CD4-positive, alpha-beta T cell treated with Interleukin-17A for 4 hours (primary cell): ENCODE data around the gene COA4.
"Not testable (repeated sequence)": the region's sequence is repeated elsewhere in the genome, so short reads cannot be mapped to it uniquely, and the experiment has no call there.

ENCODE experiments used
- DNase-seq: peaks from one replicate; pipeline ENCODE4 v3.0.0-alpha.2; 2020; ENCODE audit warnings: mixed read lengths

The COA4 gene

DNA sequence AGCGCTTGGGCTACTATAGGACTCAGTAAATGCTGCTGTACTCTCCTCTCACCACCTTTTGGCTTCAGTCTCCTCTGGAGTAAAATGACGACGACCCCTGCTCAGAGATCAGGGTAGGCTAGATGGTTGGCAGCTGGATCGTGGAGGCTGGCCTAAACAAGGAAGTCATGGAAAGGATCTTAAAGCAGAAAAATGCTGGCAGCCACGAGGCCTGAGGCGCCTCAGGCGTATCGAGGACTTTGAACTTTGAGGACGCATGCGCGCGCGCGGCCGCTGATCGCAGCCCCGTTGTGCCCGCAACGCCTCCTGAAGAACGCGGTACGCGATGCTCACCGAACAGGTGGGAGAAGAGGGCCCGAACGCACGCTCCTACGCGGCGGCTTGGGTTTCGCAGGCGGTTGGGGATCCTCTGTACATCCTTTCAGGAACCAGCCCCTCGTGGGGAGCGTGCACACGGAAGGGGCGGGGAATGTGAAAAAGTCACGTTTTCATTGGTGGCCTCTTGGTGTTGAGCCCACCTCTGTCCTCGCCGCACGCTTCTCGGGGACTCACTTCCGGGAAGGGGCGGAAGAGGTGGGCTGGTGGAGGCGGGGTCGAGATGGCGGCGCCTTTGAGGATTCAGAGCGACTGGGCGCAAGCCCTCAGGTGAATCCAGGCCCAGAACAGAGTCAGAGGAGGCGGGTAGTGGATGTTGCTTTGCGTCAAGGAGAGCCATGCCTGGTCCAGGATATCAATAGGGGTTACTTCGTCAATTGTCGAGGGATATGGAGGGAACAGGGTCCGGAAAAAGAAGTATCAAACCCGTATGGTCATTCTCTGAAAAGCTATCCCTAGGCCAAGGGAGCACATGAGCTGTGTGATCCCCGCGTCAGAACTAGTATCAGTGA lies at the start of gene COA4, which contains the start of gene PAAF1:
COA4 (minus strand) TSS at position 423 of the 887 bp plus-strand sequence. CDS start 3,468 bp downstream, outside the sequence.
PAAF1 (plus strand) TSS at position 576 of the 887 bp plus-strand sequence; CDS start at position 599, 23 bp downstream.
- DNase-seq, result peak; percentile 95

DNA sequence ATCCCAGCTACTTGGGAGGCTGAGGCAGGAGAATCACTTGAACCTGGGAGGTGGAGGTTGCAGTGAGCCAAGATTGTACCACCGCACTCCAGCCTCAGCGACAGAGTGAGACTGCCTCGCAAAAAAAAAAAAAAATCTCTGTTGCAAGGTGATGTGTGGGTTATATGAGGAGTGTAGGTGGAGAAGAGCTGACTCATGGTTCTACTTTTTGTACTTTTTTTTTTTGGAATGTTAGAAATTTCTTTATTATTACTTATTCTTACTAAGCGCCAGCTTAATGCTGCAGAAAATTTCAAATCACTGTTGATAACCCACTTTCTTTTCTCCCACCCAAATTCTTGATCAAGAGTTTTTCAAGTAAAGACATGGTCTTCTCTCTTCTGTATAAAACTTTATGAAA lies 44.5 kb upstream of the COA4 start:
- DNase-seq, result no peak

DNA sequence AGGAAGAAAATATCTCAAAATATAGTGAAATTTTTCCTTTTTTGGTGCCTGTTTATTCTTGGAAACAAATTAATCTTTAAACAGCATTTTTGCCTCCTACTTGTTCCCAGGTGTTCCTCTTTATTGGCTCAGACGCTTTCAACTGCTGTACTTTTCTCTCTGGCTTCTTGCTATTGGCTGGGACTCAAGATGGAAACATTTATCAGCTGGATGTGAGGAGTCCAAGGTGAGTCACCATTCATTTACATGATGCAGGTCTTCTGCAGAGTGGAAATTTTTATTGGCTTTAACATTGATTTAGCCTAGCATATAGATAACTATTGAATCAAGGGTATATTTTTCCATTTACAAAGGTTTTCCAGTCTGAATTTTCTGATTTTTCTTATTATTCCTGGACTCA lies 39.8 kb upstream of the COA4 start:
- no peak for DNase-seq

DNA sequence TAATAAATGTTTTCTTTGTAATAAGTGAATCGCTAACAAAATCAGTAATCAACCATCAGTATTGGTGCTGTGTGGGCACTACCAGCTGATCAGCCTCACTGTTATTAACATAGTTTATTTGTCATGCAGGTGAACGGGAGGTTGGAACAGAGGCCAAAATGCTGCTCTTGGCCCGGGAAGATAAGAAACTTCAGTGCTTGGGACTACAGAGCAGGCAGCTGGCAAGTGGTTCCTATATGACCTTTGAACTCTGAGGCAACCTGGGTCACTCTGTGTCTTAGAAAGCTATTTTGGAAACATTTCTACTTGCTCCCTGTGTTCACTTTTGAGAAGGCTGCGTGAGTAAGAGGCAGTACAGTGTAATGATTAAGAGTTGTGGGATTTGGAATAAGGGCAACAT lies 37.6 kb upstream of the COA4 start:
- no peak for DNase-seq

DNA sequence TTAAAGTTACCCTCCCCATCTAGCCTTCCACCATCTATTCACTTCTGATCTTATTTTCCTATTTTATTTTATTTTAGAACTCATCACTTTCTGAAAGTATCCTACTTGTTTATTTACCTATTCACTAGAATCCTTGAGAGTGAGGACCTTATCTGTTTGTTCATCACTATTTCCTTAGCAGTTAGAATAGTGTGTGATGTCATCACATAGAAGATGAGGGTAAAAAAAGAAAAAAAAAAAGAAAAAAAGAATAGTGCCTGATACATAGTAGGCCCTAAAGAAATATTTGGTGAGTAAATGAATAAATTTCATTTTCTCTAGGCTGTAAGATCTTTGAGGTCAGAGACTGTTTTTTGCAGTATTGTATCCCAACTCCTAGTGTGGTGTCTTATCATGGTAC lies 36.8 kb upstream of the COA4 start:
- DNase-seq, result no peak

DNA sequence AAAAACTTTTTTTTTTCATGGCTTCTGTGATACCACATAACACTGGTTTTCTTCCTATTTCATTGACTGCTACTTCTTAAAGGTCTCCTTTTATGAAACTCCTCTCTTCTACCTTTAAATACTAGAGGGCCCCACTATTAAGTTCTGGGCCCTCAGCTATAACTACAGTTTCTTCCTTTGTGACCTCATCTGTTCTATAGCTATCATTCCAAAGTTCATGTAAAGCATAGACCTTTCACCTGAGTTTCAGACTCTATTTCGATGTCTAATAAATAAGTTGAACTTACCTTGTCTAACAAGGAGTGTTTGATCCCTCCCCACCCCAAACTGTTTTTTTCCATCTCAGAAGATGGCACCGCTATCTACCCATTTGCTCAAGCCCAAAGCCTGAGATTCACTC lies 35.4 kb upstream of the COA4 start:
- DNase-seq, result no peak

DNA sequence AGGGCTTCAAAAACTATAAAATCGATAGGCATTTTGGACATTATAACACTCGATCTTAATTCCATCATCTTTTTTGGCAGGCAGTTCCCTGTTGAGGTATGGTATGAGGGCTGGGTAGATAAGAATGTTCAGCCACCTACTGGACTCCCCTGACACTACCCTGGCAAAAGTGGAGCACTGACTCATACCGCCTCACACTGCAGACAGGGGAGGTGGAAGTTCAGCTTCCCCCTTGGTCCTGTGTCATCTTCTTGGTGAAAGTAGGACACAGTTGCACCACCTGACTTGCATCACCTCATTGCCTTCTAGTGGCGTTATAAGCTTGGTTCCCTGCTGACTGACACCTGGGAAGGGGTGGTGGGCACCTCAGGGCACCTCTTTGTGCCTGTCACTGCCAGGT lies 30.5 kb upstream of the COA4 start:
- DNase-seq, result no peak

DNA sequence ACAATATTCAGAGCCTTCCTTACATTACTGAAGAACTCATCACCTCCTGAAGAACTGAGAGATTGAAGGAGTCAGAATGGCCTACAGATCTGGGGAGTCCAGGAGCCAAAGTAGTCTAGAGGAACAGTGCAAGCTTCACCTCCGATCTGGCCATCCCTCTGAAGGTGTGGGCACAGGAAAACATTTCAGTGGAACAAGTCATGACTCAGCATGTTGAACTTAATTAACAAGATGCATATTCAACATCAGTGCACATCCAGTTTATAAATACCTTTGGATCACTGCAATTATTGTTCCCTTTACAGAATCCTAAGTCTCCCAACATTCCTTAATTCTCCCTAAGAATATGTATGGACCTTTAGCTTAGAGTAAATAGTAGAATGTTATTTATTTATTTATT lies 25.7 kb upstream of the COA4 start:
- DNase-seq, result no peak

DNA sequence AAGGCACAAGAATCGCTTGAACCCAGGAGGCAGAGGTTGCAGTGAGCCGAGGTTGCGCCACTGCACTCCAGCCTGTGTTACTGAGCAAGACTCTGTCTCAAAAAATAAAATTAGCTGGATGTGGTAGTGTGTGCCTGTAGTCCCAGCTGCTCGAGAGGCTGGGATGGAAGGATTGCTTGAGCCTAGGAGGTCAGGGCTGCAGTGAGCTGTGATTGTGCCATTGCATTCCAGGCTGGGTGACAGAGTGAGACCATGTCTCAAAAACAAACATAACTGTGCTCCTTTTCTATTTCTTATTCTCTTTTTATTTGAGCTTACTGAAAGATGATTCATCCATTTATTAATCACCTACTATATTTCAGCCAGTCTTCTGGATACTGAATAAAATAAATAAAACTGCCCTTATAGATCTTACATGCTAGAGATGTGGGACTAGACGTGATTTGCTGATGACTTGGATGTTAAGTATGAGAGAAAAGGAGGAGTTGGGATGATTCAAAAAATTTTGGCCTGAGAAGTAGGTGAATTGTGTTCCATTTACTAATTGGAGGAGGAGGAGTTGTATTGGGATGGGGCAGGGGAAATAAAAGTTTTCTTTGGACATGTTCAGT lies 18.2 kb upstream of the COA4 start:
- no peak for DNase-seq

DNA sequence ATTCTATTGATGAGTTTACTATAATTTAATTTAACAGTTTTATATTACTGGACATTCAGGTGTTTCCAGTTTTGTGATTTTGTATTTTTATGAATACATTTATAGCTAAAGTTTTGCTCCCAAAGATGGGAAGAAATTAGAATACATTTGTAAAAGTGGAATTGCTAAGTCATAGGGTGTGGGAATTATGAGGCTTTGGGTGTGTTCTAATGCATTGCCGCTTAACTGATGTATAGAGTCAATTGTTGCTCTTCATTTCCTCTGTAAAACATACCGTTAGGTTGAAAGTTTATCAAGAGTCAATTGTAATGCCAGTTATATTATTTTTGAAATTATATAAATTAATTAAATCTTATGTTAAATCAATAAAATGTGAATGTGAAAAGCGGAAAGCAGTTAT lies 16.4 kb upstream of the COA4 start:
- DNase-seq, result no peak

DNA sequence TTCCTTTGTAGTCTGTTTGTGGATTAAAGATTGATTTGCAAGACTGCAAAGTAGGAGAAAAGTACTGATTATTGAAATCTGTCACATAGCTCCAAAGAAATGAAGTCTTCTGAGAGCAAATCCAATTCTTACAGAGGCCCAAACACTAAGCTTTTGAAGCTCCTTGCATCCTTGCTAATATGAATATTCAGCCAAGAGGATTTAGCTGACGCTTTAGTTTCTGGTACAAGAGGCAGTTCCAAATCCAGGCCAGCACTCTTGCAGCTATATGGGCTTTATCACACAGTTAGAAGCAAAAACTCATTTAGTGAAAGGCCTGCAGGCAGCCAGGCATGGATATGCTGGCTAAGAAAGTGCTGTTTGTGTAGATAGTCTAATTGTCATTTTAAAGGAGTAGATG lies 12.9 kb upstream of the COA4 start:
- no peak for DNase-seq

DNA sequence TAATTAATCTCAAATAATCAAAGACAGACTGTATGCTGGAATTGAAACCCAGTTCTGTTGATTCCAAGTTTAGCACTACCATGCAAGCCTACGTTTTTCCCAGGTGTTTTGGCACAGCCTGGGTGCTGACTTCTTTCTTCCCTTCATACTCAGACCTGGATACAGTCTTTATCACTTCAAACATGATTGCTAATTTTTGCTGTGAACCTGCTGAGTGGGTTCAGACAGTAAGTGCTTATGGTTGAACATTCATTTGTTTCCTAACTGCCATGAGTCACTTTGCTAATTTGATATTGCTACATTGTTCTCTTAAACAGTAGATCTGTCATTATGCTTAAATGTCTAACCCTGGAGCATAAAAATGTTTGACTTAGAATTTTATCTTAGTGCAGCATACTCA lies 12.4 kb upstream of the COA4 start:
- no peak for DNase-seq

DNA sequence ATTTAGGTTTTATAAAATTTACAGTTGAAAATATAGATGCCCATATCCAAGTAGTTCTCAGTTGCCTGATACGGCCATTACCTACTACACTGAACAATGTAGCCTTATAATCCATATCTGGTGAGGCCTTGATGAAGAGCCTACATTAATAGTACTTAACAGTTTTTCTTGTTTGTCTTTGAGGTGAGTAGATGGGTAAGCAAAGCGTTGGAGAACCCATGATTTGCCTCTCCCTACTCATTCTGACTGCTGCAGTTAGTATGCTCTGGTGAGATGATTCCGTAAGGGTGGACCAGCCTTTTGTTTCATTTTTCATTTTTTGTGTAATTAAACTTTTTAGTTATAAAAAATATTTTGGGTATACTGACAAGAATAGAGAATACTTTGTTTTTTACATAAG lies 11.6 kb upstream of the COA4 start:
- DNase-seq, result no peak

DNA sequence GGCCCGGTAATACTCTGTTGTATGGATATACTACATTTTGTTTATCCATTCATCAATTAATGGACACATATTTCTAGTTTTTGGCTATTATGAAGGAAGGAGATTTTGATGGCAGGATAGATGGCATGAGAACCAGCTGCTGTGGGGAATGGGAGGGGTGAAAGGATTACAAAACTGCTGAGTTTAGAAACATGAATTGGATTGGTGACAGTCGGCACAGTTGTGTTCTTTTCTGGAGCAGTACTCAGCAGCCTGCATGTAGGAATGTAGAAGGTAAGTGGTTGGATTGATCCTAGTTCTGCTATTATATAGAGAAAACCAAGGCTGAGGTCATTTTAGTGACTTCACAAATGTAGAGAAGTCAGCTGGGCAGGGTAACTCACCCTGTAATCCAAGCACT lies 7.2 kb upstream of the COA4 start:
- no peak for DNase-seq

DNA sequence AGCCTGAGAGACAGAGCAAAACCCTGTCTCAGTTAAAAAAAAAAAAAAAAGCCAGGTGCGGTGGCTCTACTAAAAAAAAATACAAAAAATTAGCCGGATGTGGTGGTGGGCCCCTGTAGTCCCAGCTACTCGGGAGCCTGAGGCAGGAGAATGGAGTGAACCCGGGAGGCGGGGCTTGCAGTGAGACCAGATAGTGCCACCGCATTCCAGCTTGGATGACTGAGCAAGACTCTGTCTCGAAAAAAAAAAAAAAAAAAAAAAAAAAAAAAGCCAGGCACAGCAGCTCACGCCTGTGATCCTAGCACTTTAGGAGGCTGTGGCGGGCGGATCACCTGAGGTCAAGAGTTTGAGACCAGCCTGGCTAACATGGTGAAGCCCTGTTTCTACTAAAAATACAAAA lies 3.8 kb upstream of the COA4 start:
- not testable (repeated sequence) for DNase-seq

DNA sequence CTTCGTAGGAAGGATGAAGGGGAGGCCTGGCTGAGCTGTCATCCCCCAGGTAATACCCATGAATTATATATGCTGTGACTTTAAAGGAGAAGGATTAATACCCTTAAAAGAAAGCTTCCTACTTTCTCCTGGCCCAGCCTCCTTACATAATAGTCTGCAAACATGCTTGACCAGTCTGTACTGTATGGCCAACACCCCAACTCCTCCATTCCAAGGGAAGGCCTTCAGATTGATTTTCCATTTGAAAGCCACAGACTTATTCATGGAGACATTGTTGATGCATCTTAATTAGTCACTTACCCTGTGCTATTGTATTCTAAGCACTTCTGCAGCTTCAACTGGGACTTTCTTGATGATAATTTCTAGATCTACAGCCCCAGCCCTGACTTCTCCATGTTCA lies 2.1 kb upstream of the COA4 start:
- no peak for DNase-seq

DNA sequence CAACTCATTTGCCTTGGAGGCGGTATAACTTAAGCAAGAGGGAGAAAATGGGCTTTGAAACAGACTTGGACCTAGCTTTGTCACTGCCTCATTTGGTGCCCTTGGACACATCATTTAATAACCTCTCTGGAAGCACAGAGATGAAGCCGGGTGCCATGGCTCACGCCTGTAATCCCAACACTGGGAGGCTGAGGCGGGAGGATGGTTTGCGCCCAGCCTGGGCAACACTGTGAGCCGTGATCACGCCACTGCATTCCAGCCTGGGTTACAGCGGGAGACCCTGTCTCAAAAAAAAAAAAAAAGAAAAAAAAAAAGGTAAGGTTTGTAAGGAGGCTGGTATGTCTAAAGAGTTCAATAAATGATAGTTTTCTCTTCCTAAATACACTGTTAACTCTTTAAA lies 806 bp downstream of the COA4 start:
- no peak for DNase-seq

DNA sequence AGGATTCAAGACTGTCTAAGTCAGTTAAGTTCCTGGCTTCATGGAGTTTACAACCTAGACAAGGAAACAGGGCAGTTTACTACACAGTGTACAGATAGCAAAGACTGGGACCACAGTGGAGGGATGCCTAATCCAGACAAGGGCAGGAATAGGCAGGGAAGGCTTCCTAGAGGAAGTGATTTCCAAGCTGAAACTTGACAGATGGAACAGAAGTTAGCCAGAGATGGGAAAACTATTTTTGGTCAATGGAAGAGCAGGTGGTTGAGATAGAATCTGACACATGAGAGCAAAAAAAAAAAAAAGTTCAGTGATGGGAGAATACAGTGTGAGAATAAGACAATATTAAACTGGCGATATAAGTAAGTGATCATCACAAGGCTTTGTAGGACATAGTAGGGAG lies 1.3 kb downstream of the COA4 start:
- DNase-seq, result no peak

DNA sequence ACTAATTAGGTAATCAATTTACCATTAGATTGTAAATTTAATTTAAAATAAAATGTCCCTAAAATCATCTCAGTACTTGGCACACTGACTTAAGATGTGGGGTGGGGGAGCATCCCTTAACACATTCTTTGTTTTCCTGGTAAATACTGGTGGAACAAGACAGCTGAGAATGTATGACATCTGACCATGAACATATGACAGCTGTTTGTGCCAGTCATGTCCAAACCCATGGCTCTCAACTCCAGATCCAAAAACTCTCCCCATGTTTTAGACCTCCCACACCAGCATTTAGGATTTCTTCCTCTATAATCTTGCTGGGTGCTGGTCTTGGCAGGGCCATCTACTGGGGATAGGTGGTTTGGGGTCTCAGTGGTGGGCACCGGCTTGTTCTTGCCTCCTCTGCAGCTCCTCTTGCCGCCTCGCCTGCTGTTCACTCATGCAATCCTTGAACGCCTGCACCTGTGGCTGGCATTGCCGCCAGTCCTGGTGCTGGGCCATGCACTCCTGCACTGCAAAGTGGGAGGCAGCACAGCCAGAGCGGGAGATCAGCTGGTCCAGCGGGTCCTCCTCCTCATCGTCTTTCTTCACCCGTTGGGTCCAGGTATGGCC lies 3.8 kb downstream of the COA4 start:
- no peak for DNase-seq

DNA sequence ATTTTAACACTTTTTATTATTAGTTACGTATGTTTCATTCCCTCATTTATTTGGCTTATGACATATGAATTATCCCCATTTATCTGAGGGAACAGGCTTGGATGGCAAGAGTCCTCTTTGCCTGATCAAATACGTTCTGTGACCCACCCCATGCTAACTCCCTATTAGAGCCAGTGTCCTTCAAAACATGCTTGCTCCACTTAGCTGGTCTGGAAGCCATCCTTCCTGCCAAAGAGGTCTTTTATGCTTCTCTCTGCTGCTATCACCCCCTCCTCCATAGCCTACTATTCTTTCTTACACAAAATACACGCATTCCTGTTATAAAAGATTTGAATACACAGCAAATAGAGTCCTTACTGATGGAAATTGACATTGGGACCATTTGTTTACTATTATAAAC lies 6.4 kb downstream of the COA4 start:
- DNase-seq, result no peak

DNA sequence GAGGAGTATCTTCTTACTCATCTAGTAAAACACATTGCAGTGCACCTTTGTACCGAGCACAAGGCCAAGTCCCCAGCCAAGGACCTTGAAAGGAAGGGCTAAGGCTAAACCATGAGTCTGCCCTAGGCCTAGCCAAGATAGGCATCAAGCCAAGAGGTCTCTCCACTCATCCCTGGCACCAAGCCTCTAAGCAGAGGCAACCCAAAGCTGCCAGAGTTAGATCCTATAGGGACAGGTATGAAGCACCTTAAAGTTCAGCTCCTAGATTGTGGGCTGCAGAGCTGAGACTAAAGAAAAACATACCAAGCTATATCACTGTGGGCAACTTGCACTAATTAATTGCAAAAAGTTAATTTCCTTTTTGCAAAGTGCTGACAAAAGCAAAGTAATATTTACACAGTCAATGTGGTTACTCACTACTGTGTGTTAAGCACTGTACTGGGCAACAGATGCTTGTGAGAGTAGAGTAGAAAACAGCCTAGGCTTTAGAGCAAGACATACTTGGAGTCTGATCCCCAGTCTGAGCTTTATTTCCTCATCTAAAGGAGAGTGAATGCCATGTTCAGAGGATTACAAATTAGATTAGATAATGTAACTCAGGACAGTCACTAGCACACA lies 7.2 kb downstream of the COA4 start:
- DNase-seq, result no peak

DNA sequence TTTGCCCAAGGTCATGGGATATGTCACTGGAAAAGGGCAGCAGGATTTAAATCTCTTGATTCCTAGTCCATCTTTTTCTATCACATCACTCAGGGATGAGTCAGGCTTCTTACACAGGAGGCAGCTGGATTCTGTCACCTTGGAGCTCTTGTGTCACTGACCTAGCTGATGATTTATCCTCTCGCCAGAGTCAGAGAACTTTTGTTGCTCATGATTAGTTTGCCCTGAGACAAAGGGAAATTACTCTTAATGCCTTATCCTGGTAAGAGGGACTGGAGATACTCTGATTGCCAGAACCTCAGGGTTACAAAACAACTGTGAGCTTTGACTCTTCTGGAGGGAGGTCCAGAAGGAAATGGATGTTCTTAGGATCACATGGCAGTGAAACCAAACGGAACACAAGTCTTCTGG lies 10.1 kb downstream of the COA4 start:
- DNase-seq, result no peak

DNA sequence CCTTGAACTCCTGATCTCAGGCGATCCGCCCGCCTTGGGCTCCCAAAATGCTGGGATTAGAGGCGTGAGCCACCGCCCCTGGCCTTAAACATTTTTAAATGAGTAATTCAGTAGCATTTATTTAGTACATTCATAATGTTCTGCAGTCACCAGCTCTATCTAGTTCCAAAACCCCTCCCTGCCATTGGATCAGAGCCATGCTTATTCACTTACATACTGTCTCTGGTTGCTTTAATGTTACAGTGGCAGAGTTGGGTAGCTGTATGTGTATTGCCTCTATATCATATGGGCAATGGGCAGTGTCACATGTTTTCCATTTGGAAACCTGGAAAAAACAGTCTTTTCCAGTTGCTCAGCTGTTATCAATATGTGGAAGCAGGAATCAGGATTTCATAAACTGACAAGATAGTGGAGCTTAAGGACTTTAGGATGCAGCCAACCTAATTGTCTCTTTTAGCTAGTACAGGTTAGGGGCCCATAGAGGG lies 10.5 kb downstream of the COA4 start:
- no peak for DNase-seq
